ENCODE results near the gene LCE1B. TPM values are rescaled to one million over a fixed set of nuclear protein-coding genes. Genes with fewer than 3 reads are reported as not detected.

Gene LCE1B
- total RNA-seq, 2 experiments from 2014 or later: not detected

Other genes with a start within 250 kb of the LCE1B start
- gene LCE3E, start 245.2 kb upstream of the LCE1B start, total RNA-seq: not detected
- gene LCE3D, start 231.5 kb upstream of the LCE1B start, total RNA-seq: not detected
- gene LCE3C, start 211.7 kb upstream of the LCE1B start, total RNA-seq: not detected
- gene LCE3B, start 198.2 kb upstream of the LCE1B start, total RNA-seq: not detected
- not detected for gene LCE3A, start 188.9 kb upstream of the LCE1B start, total RNA-seq
- not detected for gene LCE2D, start 148.6 kb upstream of the LCE1B start, total RNA-seq
- not detected for gene LCE2C, start 136.7 kb upstream of the LCE1B start, total RNA-seq
- not detected for gene LCE2B, start 125.8 kb upstream of the LCE1B start, total RNA-seq
- not detected for gene LCE2A, start 113.6 kb upstream of the LCE1B start, total RNA-seq
- not detected for gene LCE4A, start 103.8 kb upstream of the LCE1B start, total RNA-seq
- gene KPRP, start 53.9 kb upstream of the LCE1B start, total RNA-seq: not detected
- gene LCE1F, start 36.8 kb upstream of the LCE1B start, total RNA-seq: not detected
- gene LCE1E, start 25.7 kb upstream of the LCE1B start, total RNA-seq: not detected
- not detected for gene LCE1D, start 15.2 kb upstream of the LCE1B start, total RNA-seq
- not detected for gene LCE1C, start 5.3 kb upstream of the LCE1B start, total RNA-seq
- not detected for gene LCE1A, start 15.5 kb downstream of the LCE1B start, total RNA-seq
- gene LCE6A, start 30.9 kb downstream of the LCE1B start, total RNA-seq: not detected
- gene LCE7A, start 48.0 kb downstream of the LCE1B start, total RNA-seq: not detected
- gene SMCP, start 66.4 kb downstream of the LCE1B start, total RNA-seq: not detected
- not detected for gene IVL, start 96.6 kb downstream of the LCE1B start, total RNA-seq
- not detected for gene SPRR5, start 135.2 kb downstream of the LCE1B start, total RNA-seq
- gene SPRR4, start 158.7 kb downstream of the LCE1B start, total RNA-seq: not detected
- not detected for gene SPRR1A, start 172.1 kb downstream of the LCE1B start, total RNA-seq
- gene SPRR3, start 189.8 kb downstream of the LCE1B start, total RNA-seq: not detected
- not detected for gene SPRR1B, start 219.2 kb downstream of the LCE1B start, total RNA-seq
- not detected for gene SPRR2D, start 229.1 kb downstream of the LCE1B start, total RNA-seq
- not detected for gene SPRR2A, start 245.5 kb downstream of the LCE1B start, total RNA-seq